HepG2 (cell line): Measurements from ENCODE around the gene DGCR6. TPM values are rescaled to one million over a fixed set of nuclear protein-coding genes. Genes with fewer than 3 reads are reported as not detected.
"Not testable (repeated sequence)": the region's sequence is repeated elsewhere in the genome, so short reads cannot be mapped to it uniquely, and the experiment has no call there.

Experiments
- ATAC-seq: fragments of 200-7000 bp; cut with Tn5 transposase; 3 replicates; pipeline ENCODE4 v1.9.1; 2020; ENCODE audit warnings: mild to moderate bottlenecking, moderate library complexity
- BruUV-seq: library from RNA; stranded (reverse); fragments of 400-500 nt; replicated peaks from 2 replicates; lab custom pipeline; 2021; lab: Mats Ljungman, UMichigan
- CTCF ChIA-PET: fragments of 300-600 bp; formaldehyde crosslinking; extraction: SDS; loops from one replicate; lab custom pipeline; 2021; ENCODE audit warnings: low total read pairs, inconsistent platforms, low intra/inter-chr PET ratio; lab: Yijun Ruan, JAX
- POLR2A ChIA-PET: fragments of 350-600 bp; sonication (Branson Sonifier 250); formaldehyde crosslinking; loops from one replicate; lab custom pipeline; 2020; ENCODE audit warnings: antibody characterized with exemption, inconsistent platforms; lab: Yijun Ruan, JAX
- DNase-seq: peaks from one replicate; pipeline ENCODE4 v3.0.0-alpha.2; 2015; ENCODE audit warnings: low spot score
- FAIRE-seq: peaks from 3 replicates; lab custom pipeline; 2011; peaks lifted over from hg19 to GRCh38; lab: Jason Lieb, UNC
- H2AFZ ChIP-seq: one replicate; pipeline ENCODE4 v1.6.1; 2011; ENCODE audit warnings: low read length, inconsistent platforms
- H3K27ac ChIP-seq: fragments of 300-600 bp; 3 replicates; pipeline ENCODE4 v1.8.0; 2011; ENCODE audit warnings: mixed run types, mild to moderate bottlenecking, mixed read lengths, low read length, inconsistent platforms; ENCODE audit not compliant: insufficient read depth; ENCODE audit errors: extremely low read length
- H3K27me3 ChIP-seq, 2 experiments: fragments of 200-600 bp in 1 of 2; 2 replicates in 1 of 2; 3 replicates in 1 of 2; pipeline versions ENCODE4 v1.6.0 to v1.8.0; 2011; ENCODE audit warnings: low read length in 2 of 2, mild to moderate bottlenecking in 2 of 2, moderate library complexity in 2 of 2, inconsistent platforms in 1 of 2; ENCODE audit not compliant: insufficient read depth in 2 of 2, control insufficient read depth in 1 of 2
- H3K36me3 ChIP-seq, 2 experiments: fragments of 200-600 bp in 1 of 2; replicated peaks in 1 of 2; 2 replicates in 1 of 2; 3 replicates in 1 of 2; pipeline versions ENCODE4 v1.5.1 to v1.8.0; 2011; ENCODE audit warnings: low read length in 2 of 2, inconsistent platforms in 1 of 2; ENCODE audit not compliant: insufficient read depth in 2 of 2, control insufficient read depth in 1 of 2
- H3K4me1 ChIP-seq: 2 replicates; pipeline ENCODE4 v1.5.1; 2012; ENCODE audit warnings: low read length, inconsistent platforms; ENCODE audit not compliant: insufficient read depth
- H3K4me2 ChIP-seq: 2 replicates; pipeline ENCODE4 v1.6.0; 2011; ENCODE audit warnings: low read depth, low read length, inconsistent platforms
- H3K4me3 ChIP-seq, 3 experiments: fragments of 200-600 bp in 1 of 3; sonication (generic), shearing (Covaris generic) in 1 of 3; replicated peaks in 1 of 3; 2 replicates each; pipeline ENCODE4 v1.5.1; 2011 to 2016; ENCODE audit warnings: low read length in 3 of 3, inconsistent platforms in 2 of 3, low read depth in 2 of 3, mild to moderate bottlenecking in 2 of 3, control low read depth in 1 of 3, mixed read lengths in 1 of 3; ENCODE audit not compliant: insufficient read depth in 1 of 3
- H3K79me2 ChIP-seq: one replicate; pipeline ENCODE4 v1.6.1; 2011; ENCODE audit warnings: low read length, inconsistent platforms; ENCODE audit not compliant: insufficient read depth
- H3K9ac ChIP-seq: 2 replicates; pipeline ENCODE4 v1.6.0; 2011; ENCODE audit warnings: mild to moderate bottlenecking, low read depth, low read length, inconsistent platforms; ENCODE audit not compliant: insufficient read depth
- H3K9me3 ChIP-seq: 2 replicates; pipeline ENCODE4 v1.5.1; 2012; ENCODE audit warnings: mild to moderate bottlenecking, low read length
- H4K20me1 ChIP-seq: 2 replicates; pipeline ENCODE4 v1.6.0; 2011; ENCODE audit warnings: inconsistent platforms, mild to moderate bottlenecking, low read length, moderate library complexity; ENCODE audit not compliant: insufficient read depth
- ELF3 ChIP-seq: IDR thresholded peaks from 2 replicates; pipeline ENCODE4 v1.6.1; 2016; ENCODE audit warnings: missing genetic modification reagents, missing compliant biosample characterization
- EZH2 ChIP-seq: conservative IDR thresholded peaks from 2 replicates; pipeline ENCODE4 v1.6.1; 2012; ENCODE audit warnings: mild to moderate bottlenecking, low read depth, low read length, moderate library complexity
- HDAC1 ChIP-seq: sonication (generic); formaldehyde crosslinking; IDR thresholded peaks from 2 replicates; pipeline ENCODE4 v1.5.1; 2020; ENCODE audit warnings: mild to moderate bottlenecking, missing genetic modification reagents
- SCMH1 ChIP-seq: sonication (generic); formaldehyde crosslinking; IDR thresholded peaks from 2 replicates; pipeline ENCODE4 v1.9.0; 2021; ENCODE audit warnings: missing genetic modification reagents, mild to moderate bottlenecking, borderline replicate concordance
- TEAD2 ChIP-seq: sonication (generic); formaldehyde crosslinking; IDR thresholded peaks from 2 replicates; pipeline ENCODE4 v1.9.0; 2021; ENCODE audit warnings: missing genetic modification reagents
- WGBS: methylation state at CpG from one replicate; pipeline ENCODE4 v1.1.6; 2017; ENCODE audit warnings: low lambda C conversion rate; 5-methylcytosine and 5-hydroxymethylcytosine counted together
- in situ Hi-C: cut with HindIII; loops from 2 replicates; pipeline ENCODE4 v1.10.0; 2017; ENCODE audit warnings: low pct_unique_long_range_greater_than_20kb; ENCODE audit not compliant: extremely low pct_ligation_motif_present
- intact Hi-C: fragments of 100-400 bp; cut with micrococcal nuclease; formaldehyde crosslinking; loops from one replicate; pipeline ENCODE4 v1.10.0; 2022; ENCODE audit not compliant: unreplicated experiment
- polyA plus RNA-seq, 8 experiments: library from polyadenylated mRNA; depleted of rRNA in 3 of 8; stranded (reverse) in 7 of 8; unstranded in 1 of 8; fragments of >200 nt; fragmentation: Illumina TruSeq in 4 of 8; extraction: Trizol in 4 of 8; gene quantifications; 2 replicates each; pipeline versions ENCODE4 v1.2.1 to v1.2.3, GENCODE V29; 2011 to 2016; ENCODE audit warnings: low read depth in 4 of 8, missing spikeins in 1 of 8, mixed read lengths in 1 of 8; ENCODE audit not compliant: insufficient read depth in 1 of 8
- total RNA-seq, 5 experiments: library from RNA; depleted of rRNA; stranded (reverse); fragments of >200 nt; fragmentation: Illumina TruSeq; extraction: Trizol; gene quantifications; 2 replicates each; pipeline ENCODE4 v1.2.3, GENCODE V29; 2016; ENCODE audit warnings: low read depth in 1 of 5
- TF ChIP-seq, protein P1 (sequence below): sonication (generic); formaldehyde crosslinking; IDR thresholded peaks from 2 replicates; pipeline ENCODE4 v1.8.1; 2022; ENCODE audit warnings: mild to moderate bottlenecking, missing genetic modification reagents
- TF ChIP-seq, protein P2 (sequence below): sonication (generic); formaldehyde crosslinking; IDR thresholded peaks from 2 replicates; pipeline ENCODE4 v1.4.0; 2020; ENCODE audit warnings: mild to moderate bottlenecking, missing genetic modification reagents
- TF ChIP-seq, protein P3 (sequence below): sonication (generic); formaldehyde crosslinking; IDR thresholded peaks from 2 replicates; pipeline ENCODE4 v1.5.0; 2020; ENCODE audit warnings: missing genetic modification reagents

DGCR6 gene
- total and polyA plus RNA-seq, 2 of the 13 experiments (the other 11 are each of a cell fraction or from before 2014, with no cell fraction given): 0.07 TPM; not detected in 1

DNA sequence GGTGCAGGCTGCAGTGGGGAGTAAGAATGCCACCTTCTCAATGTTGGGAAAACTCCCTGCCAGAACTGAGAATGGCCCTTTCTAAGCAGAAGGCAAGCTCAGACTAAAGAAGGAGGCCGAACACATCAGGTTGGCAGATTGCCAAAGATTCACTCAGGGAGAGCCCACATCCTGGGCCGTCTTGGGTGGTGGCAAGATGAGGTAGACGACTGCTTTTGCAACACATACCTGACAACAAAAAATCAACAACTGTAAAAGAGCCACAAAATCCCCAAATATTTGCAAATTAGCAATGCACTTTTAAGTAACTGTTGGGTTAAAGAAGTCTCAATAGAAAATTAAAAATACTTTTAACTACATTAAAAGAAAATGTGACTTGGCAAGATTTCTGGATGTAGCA, 24.9 kb upstream of the DGCR6 start:
- CTCF ChIA-PET, H3K9ac ChIP-seq, ATAC-seq, H3K27ac ChIP-seq, H3K79me2 ChIP-seq, H3K4me2 ChIP-seq, H2AFZ ChIP-seq, H4K20me1 ChIP-seq, H3K36me3 ChIP-seq, H3K9me3 ChIP-seq, POLR2A ChIA-PET, H3K4me1 ChIP-seq, H3K4me3 ChIP-seq, intact Hi-C loops, FAIRE-seq, BruUV-seq, DNase-seq, in situ Hi-C loops, H3K27me3 ChIP-seq: not testable (repeated sequence)
- 1% methylated on average over 3 of the region's 3 CpGs for WGBS

DNA sequence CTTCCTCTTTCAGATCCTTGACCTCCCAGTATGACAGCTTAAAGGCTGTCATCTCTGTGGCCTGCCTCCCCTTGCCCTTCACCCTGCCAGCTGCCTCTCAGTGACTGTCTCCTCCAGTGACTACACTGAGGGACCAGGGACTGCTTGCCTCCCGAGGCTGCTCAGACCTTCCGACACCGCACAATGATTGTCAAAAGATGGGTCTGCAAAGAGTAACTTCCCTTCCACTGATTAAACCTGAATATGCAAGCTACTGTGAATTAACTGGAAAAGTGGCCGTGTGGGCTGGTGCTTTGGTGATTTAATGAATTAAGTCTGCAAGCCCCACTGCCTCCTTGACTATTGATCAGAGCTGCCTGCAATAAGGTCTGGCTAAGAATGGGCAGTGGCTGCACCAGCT, 21.7 kb upstream of the DGCR6 start:
- not testable (repeated sequence) for H4K20me1 ChIP-seq

DNA sequence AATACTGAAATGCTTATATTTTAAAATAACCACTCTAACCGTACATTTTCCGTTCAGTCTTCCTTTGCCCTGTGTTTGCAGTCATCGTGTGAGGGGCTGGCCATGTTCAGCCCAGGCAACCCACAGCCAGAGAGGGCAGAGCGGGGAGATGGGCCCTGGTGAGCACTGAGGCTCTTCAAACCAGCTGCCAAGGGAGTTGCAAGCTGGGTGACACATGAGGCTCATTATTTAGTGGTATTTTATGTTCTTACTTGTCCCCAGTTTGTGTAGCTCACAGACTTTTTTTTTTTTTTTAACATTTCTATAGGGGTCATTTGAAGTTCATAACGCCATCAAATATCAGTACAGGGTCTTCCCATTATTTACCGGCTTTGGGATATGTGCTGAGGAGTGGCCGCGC, 18.0 kb upstream of the DGCR6 start:
- Histone ChIP-seq H3K9me3 (no peaks in the 10 kb centered on the region), H4K20me1 (no peaks in the 10 kb centered on the region), H3K4me3 (no peak overlapping the region), H3K4me1 (no peaks in the 10 kb centered on the region), H3K4me2 (no peak overlapping the region), H3K79me2 (no peaks in the 10 kb centered on the region), H3K36me3 (no peaks in the 10 kb centered on the region), H3K9ac (no peak overlapping the region), H2AFZ (no peak overlapping the region), H3K27ac (no peak overlapping the region), H3K27me3 (no peaks in the 10 kb centered on the region)
- 50% methylated on average over 2 of the region's 8 CpGs for WGBS
- ATAC-seq (no peak), DNase-seq (no peak), FAIRE-seq (no peak)
- intact Hi-C loops (no loop called here), in situ Hi-C loops (no loop called here)
- ChIA-PET POLR2A (no interaction called here), CTCF (no interaction called here)
- no TSS peak for BruUV-seq
- no peak for TF ChIP-seq HDAC1
- TF ChIP-seq, protein P1, sequence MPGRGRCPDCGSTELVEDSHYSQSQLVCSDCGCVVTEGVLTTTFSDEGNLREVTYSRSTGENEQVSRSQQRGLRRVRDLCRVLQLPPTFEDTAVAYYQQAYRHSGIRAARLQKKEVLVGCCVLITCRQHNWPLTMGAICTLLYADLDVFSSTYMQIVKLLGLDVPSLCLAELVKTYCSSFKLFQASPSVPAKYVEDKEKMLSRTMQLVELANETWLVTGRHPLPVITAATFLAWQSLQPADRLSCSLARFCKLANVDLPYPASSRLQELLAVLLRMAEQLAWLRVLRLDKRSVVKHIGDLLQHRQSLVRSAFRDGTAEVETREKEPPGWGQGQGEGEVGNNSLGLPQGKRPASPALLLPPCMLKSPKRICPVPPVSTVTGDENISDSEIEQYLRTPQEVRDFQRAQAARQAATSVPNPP: no peak
- TF ChIP-seq, protein P2, sequence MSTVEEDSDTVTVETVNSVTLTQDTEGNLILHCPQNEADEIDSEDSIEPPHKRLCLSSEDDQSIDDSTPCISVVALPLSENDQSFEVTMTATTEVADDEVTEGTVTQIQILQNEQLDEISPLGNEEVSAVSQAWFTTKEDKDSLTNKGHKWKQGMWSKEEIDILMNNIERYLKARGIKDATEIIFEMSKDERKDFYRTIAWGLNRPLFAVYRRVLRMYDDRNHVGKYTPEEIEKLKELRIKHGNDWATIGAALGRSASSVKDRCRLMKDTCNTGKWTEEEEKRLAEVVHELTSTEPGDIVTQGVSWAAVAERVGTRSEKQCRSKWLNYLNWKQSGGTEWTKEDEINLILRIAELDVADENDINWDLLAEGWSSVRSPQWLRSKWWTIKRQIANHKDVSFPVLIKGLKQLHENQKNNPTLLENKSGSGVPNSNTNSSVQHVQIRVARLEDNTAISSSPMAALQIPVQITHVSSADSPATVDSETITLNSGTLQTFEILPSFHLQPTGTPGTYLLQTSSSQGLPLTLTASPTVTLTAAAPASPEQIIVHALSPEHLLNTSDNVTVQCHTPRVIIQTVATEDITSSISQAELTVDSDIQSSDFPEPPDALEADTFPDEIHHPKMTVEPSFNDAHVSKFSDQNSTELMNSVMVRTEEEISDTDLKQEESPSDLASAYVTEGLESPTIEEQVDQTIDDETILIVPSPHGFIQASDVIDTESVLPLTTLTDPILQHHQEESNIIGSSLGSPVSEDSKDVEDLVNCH (CRISPR knock-in tag): no peak
- TF ChIP-seq EZH2: no peak
- TF ChIP-seq, protein P3, sequence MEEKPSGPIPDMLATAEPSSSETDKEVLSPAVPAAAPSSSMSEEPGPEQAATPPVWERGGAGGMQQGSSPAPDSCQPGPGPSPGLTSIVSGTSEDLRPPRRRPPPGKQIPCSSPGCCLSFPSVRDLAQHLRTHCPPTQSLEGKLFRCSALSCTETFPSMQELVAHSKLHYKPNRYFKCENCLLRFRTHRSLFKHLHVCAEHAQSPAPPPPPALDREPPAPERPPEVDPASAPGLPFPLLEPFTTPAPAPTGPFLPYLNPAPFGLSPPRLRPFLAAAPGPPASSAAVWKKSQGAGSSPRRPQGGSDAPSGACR (CRISPR knock-in tag): no peak
- TF ChIP-seq TEAD2: no peak
- TF ChIP-seq ELF3 (CRISPR knock-in tag): no peak
- no peak for TF ChIP-seq SCMH1 (CRISPR knock-in tag)

More for the DNA sequence above, 21.7 kb upstream of the DGCR6 start:
- DNase-seq, H2AFZ ChIP-seq, in situ Hi-C loops, POLR2A ChIA-PET, H3K9me3 ChIP-seq, FAIRE-seq, CTCF ChIA-PET, H3K27me3 ChIP-seq, ATAC-seq, H3K79me2 ChIP-seq, H3K4me2 ChIP-seq, H3K4me1 ChIP-seq, H3K36me3 ChIP-seq, BruUV-seq, H3K27ac ChIP-seq, intact Hi-C loops, H3K9ac ChIP-seq, H3K4me3 ChIP-seq: not testable (repeated sequence)
- 54% methylated on average over 4 of the region's 4 CpGs for WGBS
